M059J (cell line): ENCODE data around the gene ZDHHC4. TPM values are rescaled to one million over a fixed set of nuclear protein-coding genes. Genes with fewer than 3 reads are reported as not detected.

Experiments
- DNase-seq: peaks from one replicate; pipeline ENCODE4 v3.0.0-alpha.2; 2012; ENCODE audit warnings: low read depth
- total RNA-seq: library from RNA; depleted of rRNA; stranded (reverse); fragments of >200 nt; shearing (Covaris generic); gene quantifications from 2 replicates; pipeline ENCODE4 v1.2.3, GENCODE V29; 2014; rRNA removed

Gene ZDHHC4
- total RNA-seq, 1 experiment from 2014 or later: 70.0 TPM

DNA sequence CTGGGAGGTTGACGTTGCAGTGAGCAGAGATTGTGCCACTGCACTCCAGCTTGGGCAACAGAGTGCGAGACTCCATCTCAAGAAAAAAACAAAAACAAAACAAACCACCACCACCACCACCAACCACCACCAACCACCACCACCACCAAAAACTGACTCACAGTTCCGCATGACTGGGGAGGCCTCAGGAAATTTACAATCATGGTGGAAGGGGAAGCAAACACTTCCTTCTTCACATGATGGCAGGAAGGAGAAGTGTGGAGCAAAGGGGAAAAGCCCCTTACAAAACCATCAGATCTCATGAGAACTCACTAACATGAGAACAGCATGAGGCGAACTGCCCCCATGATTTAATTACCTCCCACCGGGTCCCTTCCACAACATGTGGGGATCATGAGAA is 57.7 kb downstream of the ZDHHC4 start:
- peak; percentile 40 for DNase-seq

DNA sequence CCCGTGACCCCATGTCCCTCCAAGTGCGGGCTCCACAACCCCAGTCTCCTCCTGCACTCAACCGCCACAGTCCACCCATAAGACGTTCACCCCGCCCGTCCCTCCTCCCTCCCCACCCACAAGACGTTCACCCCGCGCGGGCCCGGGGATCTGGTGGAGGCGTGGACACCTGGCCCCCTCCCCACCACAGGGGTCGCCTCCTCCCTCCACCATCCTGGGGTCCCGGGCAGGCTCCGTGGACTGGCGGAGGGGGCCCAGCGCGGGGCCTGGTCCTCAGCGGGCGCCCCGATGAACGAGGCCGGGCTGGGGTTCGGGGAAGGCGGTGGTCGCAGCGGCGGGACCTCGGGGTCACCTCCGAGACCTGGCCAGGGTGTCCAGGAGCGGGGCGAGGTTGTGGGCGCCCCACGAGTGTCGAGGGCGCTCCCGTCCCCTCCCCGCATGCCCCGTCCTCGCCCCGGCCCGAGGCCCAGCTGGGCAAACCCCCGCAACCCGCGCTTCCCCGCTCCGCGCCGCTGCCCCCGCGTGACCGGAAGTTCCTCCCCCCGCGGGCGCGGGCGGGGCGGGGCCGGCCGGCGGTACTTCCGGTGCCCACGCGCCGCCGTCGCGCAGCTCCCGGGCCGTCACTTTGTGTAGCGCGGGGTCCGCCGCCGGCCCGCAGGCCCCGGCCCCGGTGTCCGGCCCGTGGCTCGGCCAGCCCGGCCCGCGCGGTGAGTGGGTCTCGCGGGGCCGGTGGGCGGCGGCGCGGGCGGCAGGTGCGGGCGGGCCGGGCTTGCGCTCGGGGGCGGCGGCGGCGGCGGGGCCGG is 59.7 kb downstream of the ZDHHC4 start, which contains the start of gene ZNF316:
TSS of gene ZNF316 (plus strand) at position 578 of the 803 bp plus-strand sequence. CDS start 5,092 bp downstream, outside the sequence.
- peak; percentile 40 for DNase-seq

DNA sequence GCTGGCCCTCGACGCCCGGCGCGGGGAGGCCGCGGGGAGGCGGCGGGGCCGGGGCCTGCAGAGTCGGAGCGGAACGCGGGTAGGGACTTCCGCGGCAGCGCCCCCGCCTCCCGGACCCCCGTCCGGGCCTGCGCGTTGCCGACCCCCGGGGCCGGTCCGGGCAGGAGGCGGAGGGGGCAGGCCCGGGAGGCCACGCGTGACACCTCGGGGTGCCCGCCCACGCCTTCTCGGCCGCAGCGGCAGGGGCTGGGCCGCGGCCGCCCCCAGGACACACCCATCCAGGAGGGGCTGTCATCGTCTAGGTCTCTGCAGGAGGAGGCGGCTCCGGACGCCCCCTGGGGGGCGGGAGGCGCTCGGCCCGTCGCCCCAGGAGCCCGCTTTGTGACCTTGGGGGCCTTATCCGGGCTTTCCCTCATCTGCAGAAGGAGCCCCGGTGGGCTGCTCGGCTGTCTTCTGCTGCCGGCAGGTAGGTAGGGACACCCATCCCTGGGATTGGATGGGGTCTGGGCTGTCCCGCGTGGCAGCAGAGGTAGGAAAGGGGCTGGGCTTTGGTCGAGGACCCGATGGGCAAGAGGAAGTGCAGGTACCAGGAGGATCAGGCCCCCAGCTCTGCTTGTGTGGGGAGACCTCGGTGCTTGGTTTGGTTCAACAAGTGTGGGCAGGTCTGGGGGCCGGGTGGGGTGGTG is 60.4 kb downstream of the ZDHHC4 start:
- DNase-seq: peak; percentile 29

Other genes with a start within 250 kb of the ZDHHC4 start
- 21.1 and 32.6 TPM in 2 replicates for gene FAM220A, start 228.5 kb upstream of the ZDHHC4 start, total RNA-seq
- gene RAC1, start 202.9 kb upstream of the ZDHHC4 start, total RNA-seq: 122 and 146 TPM in 2 replicates
- gene DAGLB, start 129.5 kb upstream of the ZDHHC4 start, total RNA-seq: 37.6 and 44.6 TPM in 2 replicates
- 428 and 571 TPM in 2 replicates for gene KDELR2, start 93.3 kb upstream of the ZDHHC4 start, total RNA-seq
- 0.02 TPM in 1 of 2 replicates, not detected in the other for gene GRID2IP, start 26.0 kb upstream of the ZDHHC4 start, total RNA-seq
- 17.7 and 20.0 TPM in 2 replicates for gene INTS15, start 12.6 kb downstream of the ZDHHC4 start, total RNA-seq
- 0.25 and 0.94 TPM in 2 replicates for gene ZNF853, start 38.2 kb downstream of the ZDHHC4 start, total RNA-seq
- gene ZNF316, start 59.9 kb downstream of the ZDHHC4 start, total RNA-seq: 5.6 and 7.8 TPM in 2 replicates
- 13.7 and 19.9 TPM in 2 replicates for gene ZNF12, start 129.5 kb downstream of the ZDHHC4 start, total RNA-seq
- gene RSPH10B2, start 176.6 kb downstream of the ZDHHC4 start, total RNA-seq: 0.15 TPM in 1 of 2 replicates, not detected in the other
- 25.6 and 47.2 TPM in 2 replicates for gene CCZ1B, start 248.8 kb downstream of the ZDHHC4 start, total RNA-seq